Measurements from ENCODE around the gene NBR1.

GRCh38 chr17:43151880-43152456 lies 19.0 kb upstream of the NBR1 start:
- TF ChIP-seq CTCF (IDR thresholded peaks at IDR 0.05; ENCODE audit: control extremely low read depth in 1 of 3, insufficient read depth in 1 of 3, low read depth in 1 of 3, low read length in 3 of 3): no peak
- no peak for TF ChIP-seq POLR2AphosphoS5 (IDR thresholded peaks at IDR 0.05; ENCODE audit: low read depth, low read length)
- TF ChIP-seq POU5F1 (IDR thresholded peaks at IDR 0.05; ENCODE audit: low read depth, low read length): no peak
- TF ChIP-seq POLR2A (IDR thresholded peaks at IDR 0.05; ENCODE audit: control extremely low read depth in 1 of 2, low read depth in 2 of 2, low read length in 2 of 2): no peak
- TF ChIP-seq RAD21 (IDR thresholded peaks at IDR 0.05 in 1 of 2, conservative IDR thresholded peaks at IDR 0.05 in 1 of 2; ENCODE audit: low read depth in 2 of 2, low read length in 2 of 2): no peak
- no peak for TF ChIP-seq MAX (IDR thresholded peaks at IDR 0.05)
- TF ChIP-seq SP1 (IDR thresholded peaks at IDR 0.05; ENCODE audit: low read depth, low read length): no peak
- no peak for TF ChIP-seq E2F6 (IDR thresholded peaks at IDR 0.05)
